Kidney epithelial cell (primary cell): ENCODE data around the gene CDH23. TPM values are rescaled to one million over a fixed set of nuclear protein-coding genes. Genes with fewer than 3 reads are reported as not detected.

Experiments used
- DNase-seq: peaks from one replicate; pipeline ENCODE4 v3.0.0-alpha.2; 2010; ENCODE audit warnings: low read depth
- H3K27me3 ChIP-seq: 2 replicates; pipeline ENCODE4 v1.6.0; 2011; ENCODE audit warnings: low read length; ENCODE audit not compliant: control insufficient read depth, insufficient read depth
- H3K36me3 ChIP-seq: 2 replicates; pipeline ENCODE4 v1.5.1; 2011; ENCODE audit warnings: low read length; ENCODE audit not compliant: control insufficient read depth, insufficient read depth
- H3K4me3 ChIP-seq: 2 replicates; pipeline ENCODE4 v1.5.1; 2011; ENCODE audit warnings: low read depth, mild to moderate bottlenecking, control low read depth, low read length
- CTCF ChIP-seq: IDR thresholded peaks from 2 replicates; pipeline ENCODE4 v1.5.1; 2011; ENCODE audit warnings: mild to moderate bottlenecking, moderate library complexity, low read length, control low read depth, inconsistent platforms; ENCODE audit not compliant: insufficient read depth, poor library complexity, severe bottlenecking
- total RNA-seq: library from RNA; depleted of rRNA; stranded (reverse); fragments of >200 nt; gene quantifications from 2 replicates; pipeline ENCODE4 v1.2.3, GENCODE V29; 2015

CDH23 gene
- total RNA-seq, 1 donor from 2014 or later: 0.04 TPM

DNA sequence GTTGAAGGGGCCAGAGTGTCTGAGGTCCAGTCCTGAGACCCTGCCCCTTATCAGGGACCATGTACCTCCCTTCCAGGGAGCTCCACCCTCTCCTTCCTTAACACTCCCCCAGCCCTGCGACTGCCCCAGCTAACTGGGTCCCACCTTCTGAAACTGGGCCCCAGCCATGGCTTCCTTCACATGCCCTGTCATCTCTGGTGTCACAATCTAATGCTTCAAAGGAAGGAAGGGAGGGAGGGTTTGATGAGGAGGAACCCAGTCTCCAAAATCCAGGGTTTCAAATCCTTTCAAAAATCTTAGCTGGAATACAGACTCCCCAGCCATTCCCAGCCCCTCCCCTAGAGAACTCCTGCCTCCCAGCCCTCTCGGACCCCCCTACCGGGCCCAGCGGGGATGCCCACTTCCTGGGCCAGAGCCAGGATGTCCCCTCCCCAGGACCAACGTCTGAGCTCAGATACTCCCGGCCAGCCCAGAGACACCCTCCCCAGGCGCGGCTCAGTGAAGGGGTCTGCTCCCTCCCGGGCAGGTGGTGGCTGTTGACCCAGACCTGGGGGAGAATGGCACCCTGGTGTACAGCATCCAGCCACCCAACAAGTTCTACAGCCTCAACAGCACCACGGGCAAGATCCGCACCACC is 304.9 kb downstream of the CDH23 start:
- H3K4me3 ChIP-seq: no peak overlapping the region
- no peak for TF ChIP-seq CTCF
- H3K27me3 ChIP-seq: peaks cover 10% of the 10 kb centered on the region
- H3K36me3 ChIP-seq: no peaks in the 10 kb centered on the region
- DNase-seq: no peak

DNA sequence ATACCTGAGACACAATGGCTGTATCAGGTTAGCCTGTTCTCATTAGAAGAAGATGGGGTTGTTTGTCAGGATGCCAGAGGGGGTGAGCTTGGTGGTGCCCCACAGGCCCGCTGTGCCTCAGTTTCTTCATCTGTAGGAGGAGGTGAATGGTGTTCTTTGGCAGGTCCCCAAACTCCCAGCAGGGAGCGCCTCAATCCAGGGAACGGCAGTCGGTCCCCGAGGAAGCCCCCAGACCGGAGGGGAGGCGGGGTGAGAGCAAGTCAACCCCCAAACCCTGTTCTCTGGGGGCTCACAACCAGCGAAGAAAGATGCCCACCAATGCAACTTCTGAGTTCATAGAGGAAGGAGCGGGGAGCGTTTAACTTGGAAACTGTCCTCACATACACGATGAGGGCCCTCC is 306.9 kb downstream of the CDH23 start:
- no peak for DNase-seq
- TF ChIP-seq CTCF: no peak
- Histone ChIP-seq H3K36me3 (no peaks in the 10 kb centered on the region), H3K4me3 (no peak overlapping the region), H3K27me3 (peaks cover 21% of the 10 kb centered on the region)

GRCh38 chr10:71704816-71705215 is 308.1 kb downstream of the CDH23 start:
- H3K27me3 ChIP-seq: peaks cover 20% of the 10 kb centered on the region

GRCh38 chr10:71705582-71705981 is 308.9 kb downstream of the CDH23 start:
- DNase-seq: no peak
- Histone ChIP-seq H3K36me3 (no peaks in the 10 kb centered on the region), H3K27me3 (peaks cover 19% of the 10 kb centered on the region), H3K4me3 (no peak overlapping the region)
- no peak for TF ChIP-seq CTCF

More at GRCh38 chr10:71704816-71705215, 308.1 kb downstream of the CDH23 start:
- Histone ChIP-seq H3K4me3 (no peak overlapping the region), H3K36me3 (no peaks in the 10 kb centered on the region)
- DNase-seq: no peak
- TF ChIP-seq CTCF: no peak

DNA sequence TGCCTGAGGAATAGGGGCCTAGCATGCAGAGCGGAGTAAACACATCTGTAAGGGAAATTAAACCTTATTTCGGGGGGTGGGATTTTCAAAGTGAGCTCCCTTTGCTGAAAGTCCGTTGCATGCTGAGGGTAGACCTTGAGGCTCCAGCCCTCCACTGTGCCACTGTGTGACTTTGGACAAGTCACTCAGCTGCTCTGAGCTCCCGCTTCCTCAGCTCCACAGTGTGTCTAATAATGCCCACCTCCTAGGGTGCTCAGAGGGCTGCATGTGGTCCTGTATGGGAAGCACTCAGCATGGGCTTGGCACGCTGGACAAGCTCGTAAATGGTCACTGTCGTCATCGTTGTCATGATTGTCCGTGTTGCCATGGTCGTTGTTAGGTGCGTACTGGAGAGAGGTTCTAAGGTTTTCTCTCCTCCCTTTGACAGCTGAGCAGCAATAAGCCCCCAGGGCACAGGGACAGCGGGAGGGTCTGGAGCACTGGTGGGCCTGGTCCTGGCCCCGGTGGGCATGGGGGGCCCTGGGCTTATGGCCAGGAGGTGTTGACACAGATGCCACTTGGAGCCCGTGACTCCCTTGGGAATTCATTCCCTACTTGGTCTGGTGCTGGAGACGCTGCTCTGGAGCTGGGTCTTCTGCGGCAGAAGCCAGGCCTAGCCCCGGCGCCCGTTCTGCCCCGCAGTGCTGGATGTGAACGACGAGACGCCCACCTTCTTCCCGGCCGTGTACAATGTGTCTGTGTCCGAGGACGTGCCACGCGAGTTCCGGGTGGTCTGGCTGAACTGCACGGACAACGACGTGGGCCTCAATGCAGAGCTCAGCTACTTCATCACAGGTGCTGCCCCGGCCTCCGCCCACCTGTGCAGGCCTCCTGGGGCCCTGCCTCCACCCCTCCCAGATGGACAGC is 309.7 kb downstream of the CDH23 start:
- no peak for TF ChIP-seq CTCF
- no peak for DNase-seq
- H3K36me3 ChIP-seq: no peaks in the 10 kb centered on the region
- peaks cover 20% of the 10 kb centered on the region for H3K27me3 ChIP-seq
- H3K4me3 ChIP-seq: no peak overlapping the region
